ENCODE data around the gene GPR65. TPM values are rescaled to one million over a fixed set of nuclear protein-coding genes. Genes with fewer than 3 reads are reported as not detected.

The GPR65 gene
- total RNA-seq, 1 donor from 2014 or later = 13.4 TPM

GRCh38 chr14:88030079-88030478 lies 25.1 kb downstream of the GPR65 start:
- Histone ChIP-seq H3K4me3 (no peak overlapping the region), H3K36me3 (no peaks in the 10 kb centered on the region), H3K27ac (no peak overlapping the region), H3K27me3 (ENCODE audit: low read depth) (no peaks in the 10 kb centered on the region), H3K4me1 (peaks cover 5% of the 10 kb centered on the region), H3K9me3 (no peaks in the 10 kb centered on the region)
- DNase-seq (no peak), ATAC-seq (no peak)
- no peak for TF ChIP-seq CTCF (IDR thresholded peaks at IDR 0.05)
- intact Hi-C loops (cut with DNase I) = no loop called here

GRCh38 chr14:88030892-88031291 lies 26.0 kb downstream of the GPR65 start:
- ATAC-seq = no peak
- DNase-seq = no peak
- H3K27ac ChIP-seq = no peak overlapping the region
- H3K4me1 ChIP-seq = peaks cover 5% of the 10 kb centered on the region
- no peaks in the 10 kb centered on the region for H3K27me3 ChIP-seq (ENCODE audit: low read depth)
- intact Hi-C loops (cut with DNase I) = no loop called here
- H3K9me3 ChIP-seq = no peaks in the 10 kb centered on the region
- H3K4me3 ChIP-seq = no peak overlapping the region
- TF ChIP-seq CTCF (IDR thresholded peaks at IDR 0.05) = no peak
- H3K36me3 ChIP-seq = no peaks in the 10 kb centered on the region

GRCh38 chr14:88032373-88032772 lies 27.4 kb downstream of the GPR65 start:
- Histone ChIP-seq H3K9me3 (no peaks in the 10 kb centered on the region), H3K4me3 (no peak overlapping the region), H3K27me3 (ENCODE audit: low read depth) (no peaks in the 10 kb centered on the region), H3K27ac (no peak overlapping the region), H3K36me3 (no peaks in the 10 kb centered on the region), H3K4me1 (peaks cover 5% of the 10 kb centered on the region)
- peak; percentile 23 to 57 for ATAC-seq
- intact Hi-C loops (cut with DNase I) = no loop called here
- DNase-seq = no peak
- TF ChIP-seq CTCF (IDR thresholded peaks at IDR 0.05) = no peak

- Histone ChIP-seq H3K36me3 (no peaks in the 10 kb centered on the region), H3K27me3 (ENCODE audit: low read depth) (no peaks in the 10 kb centered on the region), H3K9me3 (no peaks in the 10 kb centered on the region), H3K27ac (no peak overlapping the region), H3K4me1 (peaks cover 5% of the 10 kb centered on the region), H3K4me3 (no peak overlapping the region)
- ATAC-seq = peak in 1 of 2 donors; percentile 28
- intact Hi-C loops (cut with DNase I) = no loop called here
- TF ChIP-seq CTCF (IDR thresholded peaks at IDR 0.05) = no peak
- no peak for DNase-seq
These were observed 29.1 kb downstream of the GPR65 start for GRCh38 chr14:88034076-88034475.

GRCh38 chr14:88036422-88036821 lies 31.5 kb downstream of the GPR65 start:
- intact Hi-C loops (cut with DNase I) = no loop called here
- Histone ChIP-seq H3K9me3 (no peaks in the 10 kb centered on the region), H3K36me3 (no peaks in the 10 kb centered on the region), H3K4me3 (no peak overlapping the region), H3K4me1 (no peaks in the 10 kb centered on the region), H3K27me3 (ENCODE audit: low read depth) (no peaks in the 10 kb centered on the region), H3K27ac (no peak overlapping the region)
- DNase-seq = no peak
- no peak for ATAC-seq
- no peak for TF ChIP-seq CTCF (IDR thresholded peaks at IDR 0.05)

GRCh38 chr14:88037325-88037724 lies 32.4 kb downstream of the GPR65 start:
- no peaks in the 10 kb centered on the region for H3K36me3 ChIP-seq
- no peaks in the 10 kb centered on the region for H3K4me1 ChIP-seq
- no peak for TF ChIP-seq CTCF (IDR thresholded peaks at IDR 0.05)
- no peak overlapping the region for H3K27ac ChIP-seq
- ATAC-seq = no peak
- H3K9me3 ChIP-seq = no peaks in the 10 kb centered on the region
- no peaks in the 10 kb centered on the region for H3K27me3 ChIP-seq (ENCODE audit: low read depth)
- intact Hi-C loops (cut with DNase I) = no loop called here
- DNase-seq = no peak
- no peak overlapping the region for H3K4me3 ChIP-seq
